ENCODE results near the gene PRPF40B. TPM values are rescaled to one million over a fixed set of nuclear protein-coding genes. Genes with fewer than 3 reads are reported as not detected.

PRPF40B gene
- total and polyA plus RNA-seq, 9 of the 15 experiments (the other 6 are each of a cell fraction or from before 2014, with no cell fraction given) = 0.55 to 10.6 (median 4.8) TPM

- Histone ChIP-seq H3K4me2 (ENCODE audit: insufficient read depth, low read length) (no peak overlapping the region), H3K9me1 (ENCODE audit: control insufficient read depth, insufficient read depth, low read length) (no peaks in the 10 kb centered on the region), H4K20me1 (replicated peaks; ENCODE audit: control insufficient read depth, insufficient read depth, low read length) (no peaks in the 10 kb centered on the region), H3K27ac (ENCODE audit: extremely low read depth, low read depth, low read length) (no peak overlapping the region), H3K9ac (ENCODE audit: insufficient read depth in 1 of 2, low read depth in 2 of 2, low read length in 2 of 2) (no peak overlapping the region), H3K79me2 (ENCODE audit: control insufficient read depth, insufficient read depth, low read length) (no peaks in the 10 kb centered on the region), H3K27me3 (ENCODE audit: control insufficient read depth in 2 of 2, insufficient read depth in 2 of 2, low read length in 2 of 2) (no peaks in the 10 kb centered on the region), H3K4me3 (no peak overlapping the region), H3K4me1 (replicated peaks in 1 of 2; ENCODE audit: control insufficient read depth in 2 of 2, insufficient read depth in 2 of 2, low read length in 2 of 2) (peaks cover 13 to 26% of the 10 kb centered on the region in 2 experiments; a peak in 4 of 5 replicates), H3K9me3 (replicated peaks; ENCODE audit: control insufficient read depth, insufficient read depth, low read depth, low read length) (no peaks in the 10 kb centered on the region), H2AFZ (ENCODE audit: low read depth, low read length) (no peak overlapping the region), H3K36me3 (ENCODE audit: control insufficient read depth, insufficient read depth, low read length) (peaks cover 10% of the 10 kb centered on the region; the same call in 1 of the 3 replicates)
- FAIRE-seq (no peak), ATAC-seq (no peak), DNase-seq (ENCODE audit: extremely low read depth in 1 of 4, low spot score in 3 of 4) (no peak)
- TF ChIP-seq IFI16 (CRISPR knock-in tag; IDR thresholded peaks at IDR 0.05) (no peak), CHAMP1 (IDR thresholded peaks at IDR 0.05) (no peak), RBM22 (IDR thresholded peaks at IDR 0.05; ENCODE audit: low read depth, low read length, poor library complexity, severe bottlenecking) (no peak), CREB5 (CRISPR knock-in tag; IDR thresholded peaks at IDR 0.05) (no peak), TAF15 (IDR thresholded peaks at IDR 0.05; ENCODE audit: low read depth, low read length) (no peak), NFRKB (IDR thresholded peaks at IDR 0.05; ENCODE audit: low read depth) (no peak), RBM39 (optimal IDR thresholded peaks at IDR 0.05; ENCODE audit: low read depth, low read length) (no peak)
- intact Hi-C loops (cut with micrococcal nuclease) = no loop called here
- POLR2A ChIA-PET = interaction anchor here (0.7 to 2.0 kb wide), 2 partner anchors 43 to 55 kb away, joined by 3 to 4 read pairs; no protein-coding TSS in a partner anchor
- no TSS peak for BruUV-seq (replicated peaks)
- CTCF ChIA-PET (ENCODE audit: low intra/inter-chr PET ratio) = no interaction called here
- WGBS (ENCODE audit: insufficient coverage, low coverage, missing lambda C conversion rate) = 74% methylated on average over 3 of the region's 3 CpGs
- in situ Hi-C loops (cut with MboI) = no loop called here
Measured at GRCh38 chr12:49661191-49661590, 37.8 kb downstream of the PRPF40B start.

All from K562 (cell line).